ENCODE measurements around the gene CD209.

DNA sequence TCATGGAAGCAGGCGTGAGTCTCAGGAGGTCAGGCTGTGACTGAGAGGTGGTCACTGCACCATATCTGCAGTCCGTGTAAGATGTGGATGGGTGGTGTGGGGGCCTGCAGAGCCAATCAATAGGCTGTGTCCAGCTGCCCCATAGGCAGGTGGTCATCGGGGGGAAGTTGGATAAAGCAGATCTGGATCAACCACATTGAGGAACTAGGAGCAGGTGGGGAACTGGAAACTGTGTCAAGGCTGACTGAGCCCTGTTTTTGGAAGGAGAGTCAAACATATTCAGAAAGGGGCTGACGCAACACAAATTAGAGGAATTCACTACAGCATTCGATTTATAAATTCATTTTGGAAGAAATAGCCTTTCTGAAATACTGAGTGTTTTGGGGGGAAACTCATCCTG is 30.7 kb upstream of the CD209 start:
- TF ChIP-seq, protein P1, sequence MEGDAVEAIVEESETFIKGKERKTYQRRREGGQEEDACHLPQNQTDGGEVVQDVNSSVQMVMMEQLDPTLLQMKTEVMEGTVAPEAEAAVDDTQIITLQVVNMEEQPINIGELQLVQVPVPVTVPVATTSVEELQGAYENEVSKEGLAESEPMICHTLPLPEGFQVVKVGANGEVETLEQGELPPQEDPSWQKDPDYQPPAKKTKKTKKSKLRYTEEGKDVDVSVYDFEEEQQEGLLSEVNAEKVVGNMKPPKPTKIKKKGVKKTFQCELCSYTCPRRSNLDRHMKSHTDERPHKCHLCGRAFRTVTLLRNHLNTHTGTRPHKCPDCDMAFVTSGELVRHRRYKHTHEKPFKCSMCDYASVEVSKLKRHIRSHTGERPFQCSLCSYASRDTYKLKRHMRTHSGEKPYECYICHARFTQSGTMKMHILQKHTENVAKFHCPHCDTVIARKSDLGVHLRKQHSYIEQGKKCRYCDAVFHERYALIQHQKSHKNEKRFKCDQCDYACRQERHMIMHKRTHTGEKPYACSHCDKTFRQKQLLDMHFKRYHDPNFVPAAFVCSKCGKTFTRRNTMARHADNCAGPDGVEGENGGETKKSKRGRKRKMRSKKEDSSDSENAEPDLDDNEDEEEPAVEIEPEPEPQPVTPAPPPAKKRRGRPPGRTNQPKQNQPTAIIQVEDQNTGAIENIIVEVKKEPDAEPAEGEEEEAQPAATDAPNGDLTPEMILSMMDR (IDR thresholded peaks at IDR 0.05): no peak
- TF ChIP-seq POLR2A (IDR thresholded peaks at IDR 0.05): no peak

Data from uterus (tissue), 2 donors.